HL-60 (cell line): Measurements from ENCODE around the gene DHRS3.

Experiments used
- DNase-seq, 2 experiments: peaks; one replicate each; pipeline ENCODE4 v3.0.0-alpha.2; 2010 to 2020; ENCODE audit warnings: low read depth in 1 of 2, low spot score in 1 of 2
- H3K27ac ChIP-seq: fragments of 250-450 bp; sonication (Bioruptor Pico); replicated peaks from 2 replicates; pipeline ENCODE4 v1.5.1; 2020; ENCODE audit warnings: mild to moderate bottlenecking, moderate library complexity
- H3K27me3 ChIP-seq: fragments of 250-450 bp; sonication (Bioruptor Pico); 2 replicates; pipeline ENCODE4 v1.5.1; 2021; ENCODE audit warnings: mild to moderate bottlenecking, moderate library complexity; ENCODE audit not compliant: insufficient read depth, poor library complexity, severe bottlenecking
- H3K4me3 ChIP-seq: replicated peaks from 2 replicates; pipeline ENCODE4 v1.5.1; 2011; ENCODE audit warnings: mild to moderate bottlenecking, control low read depth, low read length; ENCODE audit not compliant: insufficient read depth
- GABPA ChIP-seq: IDR thresholded peaks from 2 replicates; pipeline ENCODE4 v1.6.1; 2012; ENCODE audit warnings: low read depth
- POLR2AphosphoS5 ChIP-seq: IDR thresholded peaks from 2 replicates; pipeline ENCODE4 v1.6.1; 2012; ENCODE audit warnings: low read depth
- SPI1 ChIP-seq: IDR thresholded peaks from 2 replicates; pipeline ENCODE4 v1.6.1; 2012; ENCODE audit warnings: low read depth, mild to moderate bottlenecking, borderline replicate concordance
- TF ChIP-seq, protein P1 (sequence below): IDR thresholded peaks from one replicate; pipeline ENCODE4 v1.5.1; 2011; ENCODE audit warnings: low read length, control low read depth, inconsistent platforms; ENCODE audit not compliant: insufficient read depth
- TF ChIP-seq, protein P2 (sequence below): IDR thresholded peaks from 2 replicates; pipeline ENCODE4 v1.6.1; 2012; ENCODE audit warnings: low read depth; ENCODE audit not compliant: insufficient replicate concordance

Gene DHRS3

GRCh38 chr1:12600880-12601633 lies 17.0 kb downstream of the DHRS3 start:
- DNase-seq = no peak
- no peak for TF ChIP-seq GABPA
- TF ChIP-seq, protein P1, sequence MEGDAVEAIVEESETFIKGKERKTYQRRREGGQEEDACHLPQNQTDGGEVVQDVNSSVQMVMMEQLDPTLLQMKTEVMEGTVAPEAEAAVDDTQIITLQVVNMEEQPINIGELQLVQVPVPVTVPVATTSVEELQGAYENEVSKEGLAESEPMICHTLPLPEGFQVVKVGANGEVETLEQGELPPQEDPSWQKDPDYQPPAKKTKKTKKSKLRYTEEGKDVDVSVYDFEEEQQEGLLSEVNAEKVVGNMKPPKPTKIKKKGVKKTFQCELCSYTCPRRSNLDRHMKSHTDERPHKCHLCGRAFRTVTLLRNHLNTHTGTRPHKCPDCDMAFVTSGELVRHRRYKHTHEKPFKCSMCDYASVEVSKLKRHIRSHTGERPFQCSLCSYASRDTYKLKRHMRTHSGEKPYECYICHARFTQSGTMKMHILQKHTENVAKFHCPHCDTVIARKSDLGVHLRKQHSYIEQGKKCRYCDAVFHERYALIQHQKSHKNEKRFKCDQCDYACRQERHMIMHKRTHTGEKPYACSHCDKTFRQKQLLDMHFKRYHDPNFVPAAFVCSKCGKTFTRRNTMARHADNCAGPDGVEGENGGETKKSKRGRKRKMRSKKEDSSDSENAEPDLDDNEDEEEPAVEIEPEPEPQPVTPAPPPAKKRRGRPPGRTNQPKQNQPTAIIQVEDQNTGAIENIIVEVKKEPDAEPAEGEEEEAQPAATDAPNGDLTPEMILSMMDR = peak; percentile 20
- Histone ChIP-seq H3K27ac (no peak overlapping the region), H3K4me3 (no peak overlapping the region), H3K27me3 (peaks cover 9% of the 10 kb centered on the region)

- Histone ChIP-seq H3K4me3 (no peak overlapping the region), H3K27me3 (peaks cover 10% of the 10 kb centered on the region), H3K27ac (no peak overlapping the region)
- TF ChIP-seq, protein P2, sequence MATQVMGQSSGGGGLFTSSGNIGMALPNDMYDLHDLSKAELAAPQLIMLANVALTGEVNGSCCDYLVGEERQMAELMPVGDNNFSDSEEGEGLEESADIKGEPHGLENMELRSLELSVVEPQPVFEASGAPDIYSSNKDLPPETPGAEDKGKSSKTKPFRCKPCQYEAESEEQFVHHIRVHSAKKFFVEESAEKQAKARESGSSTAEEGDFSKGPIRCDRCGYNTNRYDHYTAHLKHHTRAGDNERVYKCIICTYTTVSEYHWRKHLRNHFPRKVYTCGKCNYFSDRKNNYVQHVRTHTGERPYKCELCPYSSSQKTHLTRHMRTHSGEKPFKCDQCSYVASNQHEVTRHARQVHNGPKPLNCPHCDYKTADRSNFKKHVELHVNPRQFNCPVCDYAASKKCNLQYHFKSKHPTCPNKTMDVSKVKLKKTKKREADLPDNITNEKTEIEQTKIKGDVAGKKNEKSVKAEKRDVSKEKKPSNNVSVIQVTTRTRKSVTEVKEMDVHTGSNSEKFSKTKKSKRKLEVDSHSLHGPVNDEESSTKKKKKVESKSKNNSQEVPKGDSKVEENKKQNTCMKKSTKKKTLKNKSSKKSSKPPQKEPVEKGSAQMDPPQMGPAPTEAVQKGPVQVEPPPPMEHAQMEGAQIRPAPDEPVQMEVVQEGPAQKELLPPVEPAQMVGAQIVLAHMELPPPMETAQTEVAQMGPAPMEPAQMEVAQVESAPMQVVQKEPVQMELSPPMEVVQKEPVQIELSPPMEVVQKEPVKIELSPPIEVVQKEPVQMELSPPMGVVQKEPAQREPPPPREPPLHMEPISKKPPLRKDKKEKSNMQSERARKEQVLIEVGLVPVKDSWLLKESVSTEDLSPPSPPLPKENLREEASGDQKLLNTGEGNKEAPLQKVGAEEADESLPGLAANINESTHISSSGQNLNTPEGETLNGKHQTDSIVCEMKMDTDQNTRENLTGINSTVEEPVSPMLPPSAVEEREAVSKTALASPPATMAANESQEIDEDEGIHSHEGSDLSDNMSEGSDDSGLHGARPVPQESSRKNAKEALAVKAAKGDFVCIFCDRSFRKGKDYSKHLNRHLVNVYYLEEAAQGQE = no peak
- TF ChIP-seq, protein P1 = no peak
- no peak for TF ChIP-seq SPI1
- no peak for TF ChIP-seq POLR2AphosphoS5
- TF ChIP-seq GABPA = no peak
- DNase-seq = no peak
These were observed 17.7 kb downstream of the DHRS3 start for GRCh38 chr1:12600335-12600734.

DNA sequence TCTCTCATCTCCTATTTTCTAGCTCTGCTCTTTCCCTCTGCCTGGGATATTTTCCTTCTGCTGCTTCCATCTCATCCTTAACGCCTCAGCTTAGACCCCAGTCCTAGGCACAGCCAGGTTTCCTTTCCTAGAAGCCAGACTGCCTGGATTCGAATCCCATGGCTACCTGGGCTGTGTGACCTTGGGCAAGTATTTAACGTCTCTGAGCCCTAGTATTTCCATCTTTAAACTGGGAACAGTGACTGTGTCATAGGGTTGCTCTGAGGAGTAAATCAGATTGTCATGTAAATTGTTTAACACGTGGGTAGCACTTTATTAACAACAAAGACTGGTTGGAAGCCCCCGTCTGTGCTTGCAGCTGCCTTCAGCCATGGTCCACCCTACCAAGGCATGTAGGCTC lies 18.4 kb downstream of the DHRS3 start:
- TF ChIP-seq SPI1 = no peak
- TF ChIP-seq, protein P1 = no peak
- no peak for TF ChIP-seq POLR2AphosphoS5
- TF ChIP-seq GABPA = no peak
- TF ChIP-seq, protein P2 = no peak
- Histone ChIP-seq H3K27me3 (peaks cover 15% of the 10 kb centered on the region), H3K4me3 (no peak overlapping the region), H3K27ac (no peak overlapping the region)
- DNase-seq = no peak

- TF ChIP-seq GABPA = no peak
- TF ChIP-seq, protein P1 = no peak
- TF ChIP-seq POLR2AphosphoS5 = no peak
- TF ChIP-seq SPI1 = no peak
- TF ChIP-seq, protein P2 = no peak
- no peak overlapping the region for H3K27ac ChIP-seq
- peaks cover 19% of the 10 kb centered on the region for H3K27me3 ChIP-seq
- no peak overlapping the region for H3K4me3 ChIP-seq
- no peak for DNase-seq
These were observed 19.0 kb downstream of the DHRS3 start for GRCh38 chr1:12598974-12599373.
